Uterus (tissue), 2 donors: ENCODE measurements around the gene RELB.

Experiments used
- CTCF ChIP-seq, 4 experiments: fragments of 200-600 bp in 2 of 4; fragments of 450-650 bp in 2 of 4; sonication (generic) in 2 of 4; IDR thresholded peaks; one replicate each; pipeline ENCODE4 v1.5.1; 2016 to 2019; ENCODE audit warnings: antibody characterized with exemption in 4 of 4, mild to moderate bottlenecking in 2 of 4, moderate library complexity in 1 of 4
- POLR2A ChIP-seq, 2 donors: fragments of 450-650 bp; IDR thresholded peaks; one replicate each; pipeline ENCODE4 v1.6.1; 2016; ENCODE audit warnings: antibody characterized with exemption in 2 of 2, mild to moderate bottlenecking in 1 of 2, moderate library complexity in 1 of 2

- no peak for TF ChIP-seq CTCF (IDR thresholded peaks at IDR 0.05)
- TF ChIP-seq POLR2A (IDR thresholded peaks at IDR 0.05): no peak
Observed at GRCh38 chr19:45086480-45086879, 85.2 kb downstream of the RELB start.
